RWPE2 (cell line): ENCODE results near the gene CAMK2G.

Experiments used
- ATAC-seq: fragments of 200-7000 bp; cut with Tn5 transposase; 3 replicates; pipeline ENCODE4 v1.9.1; 2021; ENCODE audit warnings: low read depth
- DNase-seq: peaks from one replicate; pipeline ENCODE4 v3.0.0-alpha.2; 2020; ENCODE audit warnings: low spot score
- H3K27ac ChIP-seq: fragments of 450-650 bp; 2 replicates; pipeline ENCODE4 v1.5.1; 2017; ENCODE audit warnings: mild to moderate bottlenecking; ENCODE audit not compliant: poor library complexity, severe bottlenecking
- H3K27me3 ChIP-seq: fragments of 250-450 bp; sonication (Bioruptor Pico); 2 replicates; pipeline ENCODE4 v1.5.1; 2021; ENCODE audit warnings: mild to moderate bottlenecking, moderate library complexity; ENCODE audit not compliant: insufficient read depth, poor library complexity, severe bottlenecking
- H3K36me3 ChIP-seq: fragments of 250-450 bp; sonication (Bioruptor Pico); 2 replicates; pipeline ENCODE4 v1.5.1; 2020; ENCODE audit warnings: low read depth, mild to moderate bottlenecking, moderate library complexity
- H3K4me1 ChIP-seq: fragments of 250-450 bp; sonication (Bioruptor Pico); 2 replicates; pipeline ENCODE4 v1.5.1; 2021; ENCODE audit warnings: mild to moderate bottlenecking, moderate library complexity; ENCODE audit not compliant: insufficient read depth, poor library complexity, severe bottlenecking
- H3K4me3 ChIP-seq: fragments of 250-450 bp; sonication (Bioruptor Pico); 2 replicates; pipeline ENCODE4 v1.5.1; 2021; ENCODE audit warnings: mild to moderate bottlenecking, moderate library complexity; ENCODE audit not compliant: severe bottlenecking
- H3K9me3 ChIP-seq: fragments of 250-450 bp; sonication (Bioruptor Pico); 2 replicates; pipeline ENCODE4 v1.5.1; 2021; ENCODE audit warnings: mild to moderate bottlenecking, moderate library complexity; ENCODE audit not compliant: severe bottlenecking
- TF ChIP-seq, protein P1 (sequence below): fragments of 450-650 bp; IDR thresholded peaks from one replicate; pipeline ENCODE4 v1.5.1; 2017; ENCODE audit warnings: mild to moderate bottlenecking, moderate library complexity; ENCODE audit not compliant: poor library complexity, severe bottlenecking

CAMK2G gene

DNA sequence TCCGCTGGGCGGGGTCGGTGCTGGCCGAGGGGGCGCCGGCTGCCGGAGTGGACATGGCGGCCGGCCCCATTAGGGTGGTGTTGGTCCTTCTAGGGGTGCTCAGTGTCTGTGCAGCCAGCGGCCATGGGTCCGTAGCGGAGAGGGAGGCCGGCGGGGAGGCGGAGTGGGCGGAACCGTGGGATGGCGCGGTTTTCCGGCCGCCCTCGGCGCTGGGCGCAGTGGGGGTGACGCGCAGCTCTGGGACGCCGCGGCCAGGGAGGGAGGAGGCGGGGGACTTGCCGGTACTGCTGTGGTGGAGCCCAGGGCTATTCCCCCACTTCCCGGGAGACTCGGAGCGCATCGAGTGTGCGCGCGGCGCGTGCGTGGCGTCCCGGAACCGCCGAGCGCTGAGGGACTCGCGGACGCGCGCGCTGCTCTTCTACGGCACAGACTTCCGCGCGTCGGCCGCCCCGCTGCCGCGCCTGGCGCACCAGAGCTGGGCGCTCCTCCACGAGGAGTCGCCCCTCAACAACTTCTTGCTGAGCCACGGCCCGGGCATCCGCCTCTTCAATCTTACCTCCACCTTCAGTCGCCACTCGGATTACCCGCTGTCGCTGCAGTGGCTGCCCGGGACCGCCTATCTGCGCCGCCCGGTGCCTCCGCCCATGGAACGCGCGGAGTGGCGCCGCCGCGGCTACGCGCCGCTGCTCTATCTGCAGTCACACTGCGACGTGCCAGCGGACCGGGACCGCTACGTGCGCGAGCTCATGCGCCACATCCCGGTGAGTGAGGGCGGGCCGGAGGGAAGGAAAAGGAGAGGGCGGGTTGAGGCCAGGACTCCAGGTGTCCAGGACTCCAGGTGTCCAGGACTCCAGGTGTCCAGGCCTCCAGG is 101.8 kb downstream of the CAMK2G start:
- ATAC-seq (peak; percentile 63), DNase-seq (peak; percentile 87)
- Histone ChIP-seq H3K27me3 (no peaks in the 10 kb centered on the region), H3K4me1 (peaks cover 10% of the 10 kb centered on the region), H3K36me3 (peaks cover 73% of the 10 kb centered on the region), H3K4me3 (peak overlapping the region; percentile 52), H3K27ac (peak overlapping the region; percentile 90), H3K9me3 (no peaks in the 10 kb centered on the region)
- TF ChIP-seq, protein P1, sequence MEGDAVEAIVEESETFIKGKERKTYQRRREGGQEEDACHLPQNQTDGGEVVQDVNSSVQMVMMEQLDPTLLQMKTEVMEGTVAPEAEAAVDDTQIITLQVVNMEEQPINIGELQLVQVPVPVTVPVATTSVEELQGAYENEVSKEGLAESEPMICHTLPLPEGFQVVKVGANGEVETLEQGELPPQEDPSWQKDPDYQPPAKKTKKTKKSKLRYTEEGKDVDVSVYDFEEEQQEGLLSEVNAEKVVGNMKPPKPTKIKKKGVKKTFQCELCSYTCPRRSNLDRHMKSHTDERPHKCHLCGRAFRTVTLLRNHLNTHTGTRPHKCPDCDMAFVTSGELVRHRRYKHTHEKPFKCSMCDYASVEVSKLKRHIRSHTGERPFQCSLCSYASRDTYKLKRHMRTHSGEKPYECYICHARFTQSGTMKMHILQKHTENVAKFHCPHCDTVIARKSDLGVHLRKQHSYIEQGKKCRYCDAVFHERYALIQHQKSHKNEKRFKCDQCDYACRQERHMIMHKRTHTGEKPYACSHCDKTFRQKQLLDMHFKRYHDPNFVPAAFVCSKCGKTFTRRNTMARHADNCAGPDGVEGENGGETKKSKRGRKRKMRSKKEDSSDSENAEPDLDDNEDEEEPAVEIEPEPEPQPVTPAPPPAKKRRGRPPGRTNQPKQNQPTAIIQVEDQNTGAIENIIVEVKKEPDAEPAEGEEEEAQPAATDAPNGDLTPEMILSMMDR = no peak

DNA sequence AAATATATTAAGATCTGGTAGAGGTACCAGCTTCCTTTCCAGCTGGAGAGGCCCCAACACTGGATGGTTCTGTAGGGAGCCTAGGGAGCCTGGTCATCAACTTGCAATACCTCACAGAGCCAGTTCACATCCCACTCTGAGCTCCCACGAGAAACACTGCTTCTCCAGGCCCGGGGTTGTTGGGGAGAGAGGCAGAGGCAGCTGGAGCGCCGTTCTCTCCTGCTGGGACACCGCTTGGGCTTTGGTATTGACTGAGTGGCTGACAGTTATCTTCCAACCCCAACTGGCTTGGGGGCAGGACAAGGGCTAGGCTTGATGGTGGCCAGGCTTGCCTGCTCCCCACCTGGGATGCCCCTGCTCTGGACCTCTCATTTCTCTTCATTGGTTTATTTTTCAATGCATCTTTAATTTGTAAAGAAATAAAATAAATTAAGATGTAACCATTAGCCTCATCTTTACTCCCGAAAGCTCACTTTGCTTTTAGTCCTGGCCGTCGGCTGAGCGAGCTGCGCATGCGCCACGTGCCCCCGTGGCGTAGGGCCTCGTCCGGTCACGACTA is 102.6 kb downstream of the CAMK2G start:
- H3K27me3 ChIP-seq = no peaks in the 10 kb centered on the region
- DNase-seq = no peak
- peaks cover 10% of the 10 kb centered on the region for H3K4me1 ChIP-seq
- peak overlapping the region; percentile 90 for H3K27ac ChIP-seq
- TF ChIP-seq, protein P1 = no peak
- peak overlapping the region; percentile 52 for H3K4me3 ChIP-seq
- ATAC-seq = peak; percentile 2; the same call in 1 of the 3 replicates
- peaks cover 72% of the 10 kb centered on the region for H3K36me3 ChIP-seq
- no peaks in the 10 kb centered on the region for H3K9me3 ChIP-seq

DNA sequence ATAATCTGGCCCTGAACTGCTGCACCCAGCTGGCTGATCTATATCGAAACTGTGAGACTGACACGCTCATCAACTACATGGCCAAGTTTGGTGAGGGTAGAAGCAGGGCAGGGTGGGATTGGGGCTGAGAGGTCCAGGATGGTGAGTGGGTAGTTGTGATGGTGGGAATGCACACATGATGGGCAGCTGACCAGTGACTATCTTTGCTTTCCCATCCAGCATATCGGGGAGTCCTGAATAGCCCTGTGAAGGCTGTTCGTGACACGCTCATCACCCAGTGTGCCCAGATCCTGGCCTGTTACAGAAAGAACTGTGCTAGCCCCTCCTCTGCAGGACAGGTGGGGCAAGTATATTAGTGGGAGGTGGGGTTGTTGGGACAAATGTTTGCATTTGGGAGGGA is 105.0 kb downstream of the CAMK2G start:
- H3K27ac ChIP-seq = no peak overlapping the region
- no peak overlapping the region for H3K4me3 ChIP-seq
- H3K4me1 ChIP-seq = peaks cover 3% of the 10 kb centered on the region
- no peak for ATAC-seq
- peaks cover 72% of the 10 kb centered on the region for H3K36me3 ChIP-seq
- no peaks in the 10 kb centered on the region for H3K9me3 ChIP-seq
- no peaks in the 10 kb centered on the region for H3K27me3 ChIP-seq
- TF ChIP-seq, protein P1 = no peak
- no peak for DNase-seq

DNA sequence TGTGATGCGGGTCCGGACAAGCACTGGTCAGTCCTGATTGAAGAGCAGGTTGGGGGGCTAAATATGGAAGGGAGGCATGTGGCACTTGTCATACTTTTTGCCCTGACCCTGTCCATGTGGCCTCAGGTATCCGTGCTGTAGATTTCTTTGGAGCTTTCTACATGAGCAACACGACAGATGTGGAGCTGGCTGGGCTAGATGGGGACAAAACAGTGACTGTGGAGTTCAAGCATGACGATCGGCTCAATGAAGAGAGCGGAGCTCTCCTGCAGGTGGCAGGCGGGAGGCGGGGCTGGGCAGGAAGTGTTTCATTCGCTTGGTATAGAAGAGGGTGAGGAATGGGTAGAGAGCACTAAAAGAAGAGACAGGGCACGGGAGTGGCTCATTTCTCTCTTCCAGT is 105.5 kb downstream of the CAMK2G start:
- Histone ChIP-seq H3K9me3 (no peaks in the 10 kb centered on the region), H3K4me1 (peaks cover 3% of the 10 kb centered on the region), H3K36me3 (peaks cover 76% of the 10 kb centered on the region), H3K4me3 (no peak overlapping the region), H3K27ac (no peak overlapping the region), H3K27me3 (no peaks in the 10 kb centered on the region)
- DNase-seq = no peak
- no peak for ATAC-seq
- TF ChIP-seq, protein P1 = no peak

DNA sequence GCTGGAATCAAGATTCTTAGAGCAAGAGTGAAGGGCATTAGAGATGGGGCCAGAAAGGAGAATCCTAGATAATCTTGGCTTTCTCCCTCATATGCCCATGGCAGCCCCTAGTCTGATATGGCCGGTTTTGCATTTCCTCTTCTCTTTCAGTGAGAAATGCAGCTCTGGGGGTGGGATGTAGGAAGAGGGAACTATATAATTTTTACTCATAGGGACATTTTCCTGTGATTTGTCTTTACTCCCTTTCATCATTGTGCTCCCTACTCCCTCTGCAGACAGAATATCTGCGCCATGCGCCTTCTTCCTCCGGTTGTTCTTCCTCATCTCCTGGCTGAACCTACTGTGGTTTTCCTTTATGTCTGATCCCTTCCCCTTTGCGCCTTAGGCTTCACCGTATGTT is 109.3 kb downstream of the CAMK2G start:
- DNase-seq (no peak), ATAC-seq (no peak)
- Histone ChIP-seq H3K4me3 (no peak overlapping the region), H3K4me1 (peaks cover 16% of the 10 kb centered on the region), H3K27me3 (no peaks in the 10 kb centered on the region), H3K27ac (no peak overlapping the region), H3K9me3 (no peaks in the 10 kb centered on the region), H3K36me3 (peaks cover 95% of the 10 kb centered on the region)
- TF ChIP-seq, protein P1 = no peak
